Keratinocyte (primary cell): ENCODE measurements around the gene ORM2. TPM values are rescaled to one million over a fixed set of nuclear protein-coding genes. Genes with fewer than 3 reads are reported as not detected.

Experiments used
- DNase-seq: peaks from one replicate; pipeline ENCODE4 v3.0.0-alpha.2; 2011; ENCODE audit warnings: low read depth, missing footprints, low spot score
- FAIRE-seq: peaks from 2 replicates; lab custom pipeline; 2011; peaks lifted over from hg19 to GRCh38; lab: Jason Lieb, UNC
- H2AFZ ChIP-seq: 2 replicates; pipeline ENCODE4 v1.6.0; 2012; ENCODE audit warnings: low read length, control low read depth, inconsistent platforms; ENCODE audit not compliant: control insufficient read depth
- H3K27ac ChIP-seq: 2 replicates; pipeline ENCODE4 v1.5.1; 2011; ENCODE audit warnings: low read length; ENCODE audit not compliant: control insufficient read depth, insufficient read depth
- H3K27me3 ChIP-seq: 3 replicates; pipeline ENCODE4 v1.6.0; 2011; ENCODE audit warnings: low read length; ENCODE audit not compliant: control insufficient read depth, insufficient read depth; ENCODE audit errors: extremely low read depth
- H3K36me3 ChIP-seq, 2 experiments: 2 replicates in 1 of 2; 3 replicates in 1 of 2; pipeline ENCODE4 v1.5.1; 2011; ENCODE audit warnings: low read length in 2 of 2, mild to moderate bottlenecking in 1 of 2; ENCODE audit not compliant: control insufficient read depth in 2 of 2, insufficient read depth in 2 of 2; ENCODE audit errors: extremely low read depth in 1 of 2
- H3K4me1 ChIP-seq: 3 replicates; pipeline ENCODE4 v1.5.1; 2011; ENCODE audit warnings: low read length; ENCODE audit not compliant: control insufficient read depth, insufficient read depth; ENCODE audit errors: extremely low read depth
- H3K4me2 ChIP-seq: 3 replicates; pipeline ENCODE4 v1.6.0; 2011; ENCODE audit warnings: low read depth, low read length; ENCODE audit not compliant: control insufficient read depth, insufficient read depth; ENCODE audit errors: extremely low read depth
- H3K4me3 ChIP-seq, 3 experiments: fragments of 200-600 bp in 1 of 3; sonication (generic) in 1 of 3; 2 replicates in 2 of 3; 3 replicates in 1 of 3; pipeline ENCODE4 v1.5.1; 2011 to 2016; ENCODE audit warnings: low read length in 3 of 3, mild to moderate bottlenecking in 3 of 3, control low read depth in 2 of 3, inconsistent platforms in 1 of 3, low read depth in 1 of 3, mixed read lengths in 1 of 3, mixed run types in 1 of 3, moderate library complexity in 1 of 3; ENCODE audit not compliant: control insufficient read depth in 2 of 3, insufficient read depth in 2 of 3; ENCODE audit errors: extremely low read depth in 1 of 3
- H3K79me2 ChIP-seq: 2 replicates; pipeline ENCODE4 v1.6.0; 2012; ENCODE audit warnings: low read length; ENCODE audit not compliant: control insufficient read depth, insufficient read depth
- H3K9ac ChIP-seq: 3 replicates; pipeline ENCODE4 v1.6.0; 2011; ENCODE audit warnings: low read length; ENCODE audit not compliant: control insufficient read depth, insufficient read depth; ENCODE audit errors: extremely low read depth
- H3K9me1 ChIP-seq: 3 replicates; pipeline ENCODE4 v1.6.0; 2011; ENCODE audit warnings: low read length; ENCODE audit not compliant: control insufficient read depth, insufficient read depth; ENCODE audit errors: extremely low read depth
- H3K9me3 ChIP-seq: 2 replicates; pipeline ENCODE4 v1.5.1; 2012; ENCODE audit warnings: low read depth, low read length; ENCODE audit not compliant: control insufficient read depth
- H4K20me1 ChIP-seq: 3 replicates; pipeline ENCODE4 v1.6.0; 2011; ENCODE audit warnings: low read length; ENCODE audit not compliant: control insufficient read depth, insufficient read depth; ENCODE audit errors: extremely low read depth
- EZH2 ChIP-seq: IDR thresholded peaks from one replicate; pipeline ENCODE4 v1.6.1; 2012; ENCODE audit warnings: inconsistent platforms, mild to moderate bottlenecking, low read length, moderate library complexity
- dilution Hi-C: fragments of 300-500 bp; cut with MboI; formaldehyde crosslinking; loops from one replicate; pipeline ENCODE4 v1.7.0; 2020; ENCODE audit warnings: low sequenced_read_pairs; ENCODE audit not compliant: extremely low pct_ligation_motif_present
- polyA plus RNA-seq, 5 experiments: library from polyadenylated mRNA; depleted of rRNA in 3 of 5; stranded (reverse) in 3 of 5; stranded (forward) in 1 of 5; unstranded in 1 of 5; fragments of >200 nt; gene quantifications; 1 replicate in 1 of 5; 2 replicates in 3 of 5; 3 replicates in 1 of 5; pipeline versions ENCODE4 v1.2.1 to v1.2.3, GENCODE V29; 2011 to 2012; ENCODE audit warnings: missing spikeins in 2 of 5, low read depth in 1 of 5, low replicate concordance in 1 of 5
- TF ChIP-seq, protein P1 (sequence below), 3 experiments: IDR thresholded peaks in 1 of 3; conservative IDR thresholded peaks in 1 of 3; optimal IDR thresholded peaks in 1 of 3; 2 replicates in 2 of 3; 3 replicates in 1 of 3; pipeline versions ENCODE3 to v1.5.1; 2011; ENCODE audit warnings: low read length in 3 of 3, mild to moderate bottlenecking in 3 of 3, moderate library complexity in 2 of 3, control low read depth in 1 of 3, inconsistent platforms in 1 of 3; ENCODE audit not compliant: insufficient read depth in 2 of 3; ENCODE audit errors: extremely low read depth in 1 of 3

ORM2 gene
- polyA plus RNA-seq, 1 donor (not counting 4 experiments of a cell fraction or from before 2014, with no cell fraction given), result not detected

DNA sequence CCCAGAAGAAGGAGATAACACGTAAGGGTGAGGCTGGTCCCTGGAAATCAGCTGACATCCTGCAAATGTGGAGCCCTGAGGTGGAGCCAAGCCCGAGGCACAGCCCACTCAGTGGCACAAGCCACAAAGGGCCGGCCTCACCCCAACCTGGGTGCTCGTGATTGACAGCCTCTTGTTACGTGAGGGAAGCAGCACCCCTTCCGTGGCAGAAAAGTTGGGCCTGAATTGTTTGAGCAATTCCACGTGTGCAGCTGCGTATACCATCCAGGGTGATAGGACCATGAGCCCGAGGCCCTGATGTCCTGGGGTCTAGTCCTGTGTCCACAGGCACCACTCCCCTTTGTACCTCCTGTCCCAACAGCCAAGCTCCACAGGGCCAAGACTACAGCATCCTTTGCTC is 4.8 kb downstream of the ORM2 start:
- dilution Hi-C loops, result no loop called here
- H3K36me3 ChIP-seq, result no peaks in the 10 kb centered on the region
- H3K79me2 ChIP-seq, result no peaks in the 10 kb centered on the region
- DNase-seq (no peak), FAIRE-seq (no peak)
- H3K4me1 ChIP-seq, result no peaks in the 10 kb centered on the region
- no peaks in the 10 kb centered on the region for H3K27me3 ChIP-seq
- H3K4me2 ChIP-seq, result no peak overlapping the region
- H3K9me1 ChIP-seq, result no peaks in the 10 kb centered on the region
- H3K9me3 ChIP-seq, result no peaks in the 10 kb centered on the region
- H3K9ac ChIP-seq, result no peak overlapping the region
- H3K27ac ChIP-seq, result no peak overlapping the region
- H2AFZ ChIP-seq, result no peak overlapping the region
- H4K20me1 ChIP-seq, result no peaks in the 10 kb centered on the region
- H3K4me3 ChIP-seq, result no peak overlapping the region
- TF ChIP-seq EZH2, result no peak
- TF ChIP-seq, protein P1, sequence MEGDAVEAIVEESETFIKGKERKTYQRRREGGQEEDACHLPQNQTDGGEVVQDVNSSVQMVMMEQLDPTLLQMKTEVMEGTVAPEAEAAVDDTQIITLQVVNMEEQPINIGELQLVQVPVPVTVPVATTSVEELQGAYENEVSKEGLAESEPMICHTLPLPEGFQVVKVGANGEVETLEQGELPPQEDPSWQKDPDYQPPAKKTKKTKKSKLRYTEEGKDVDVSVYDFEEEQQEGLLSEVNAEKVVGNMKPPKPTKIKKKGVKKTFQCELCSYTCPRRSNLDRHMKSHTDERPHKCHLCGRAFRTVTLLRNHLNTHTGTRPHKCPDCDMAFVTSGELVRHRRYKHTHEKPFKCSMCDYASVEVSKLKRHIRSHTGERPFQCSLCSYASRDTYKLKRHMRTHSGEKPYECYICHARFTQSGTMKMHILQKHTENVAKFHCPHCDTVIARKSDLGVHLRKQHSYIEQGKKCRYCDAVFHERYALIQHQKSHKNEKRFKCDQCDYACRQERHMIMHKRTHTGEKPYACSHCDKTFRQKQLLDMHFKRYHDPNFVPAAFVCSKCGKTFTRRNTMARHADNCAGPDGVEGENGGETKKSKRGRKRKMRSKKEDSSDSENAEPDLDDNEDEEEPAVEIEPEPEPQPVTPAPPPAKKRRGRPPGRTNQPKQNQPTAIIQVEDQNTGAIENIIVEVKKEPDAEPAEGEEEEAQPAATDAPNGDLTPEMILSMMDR (optimal IDR thresholded peaks at IDR 0.05 in 1 of 3, IDR thresholded peaks at IDR 0.05 in 1 of 3, conservative IDR thresholded peaks at IDR 0.05 in 1 of 3; ENCODE audit: extremely low read depth in 1 of 3, insufficient read depth in 2 of 3, low read length in 3 of 3), result no peak

DNA sequence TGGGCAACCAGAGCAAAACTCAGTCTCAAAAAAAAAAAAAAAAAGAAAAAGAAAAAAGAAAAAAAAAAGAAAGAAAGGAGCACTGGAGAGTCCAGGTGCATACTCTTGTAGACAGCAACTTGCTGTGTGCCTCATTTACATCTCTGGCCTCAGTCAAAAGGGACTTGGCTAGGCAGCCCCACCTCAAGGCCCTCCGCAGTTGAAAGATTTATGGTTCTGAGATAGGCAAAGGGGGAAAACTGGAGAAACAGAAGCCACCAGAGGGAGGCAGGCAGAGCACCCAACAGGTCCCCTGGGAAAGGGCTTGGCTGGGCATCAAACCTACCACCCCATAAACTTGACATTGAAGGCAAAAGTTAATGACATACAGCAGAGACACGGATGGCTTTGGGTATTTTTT is 6.1 kb downstream of the ORM2 start:
- Histone ChIP-seq H3K4me3 (no peak overlapping the region), H3K4me1 (no peaks in the 10 kb centered on the region), H3K79me2 (no peaks in the 10 kb centered on the region), H3K27me3 (no peaks in the 10 kb centered on the region), H3K9ac (no peak overlapping the region), H3K4me2 (no peak overlapping the region), H3K27ac (no peak overlapping the region), H4K20me1 (no peaks in the 10 kb centered on the region), H3K9me3 (no peaks in the 10 kb centered on the region), H3K9me1 (no peaks in the 10 kb centered on the region), H2AFZ (no peak overlapping the region), H3K36me3 (peaks cover 0 to 1% of the 10 kb centered on the region in 2 experiments)
- TF ChIP-seq, protein P1 (optimal IDR thresholded peaks at IDR 0.05 in 1 of 3, IDR thresholded peaks at IDR 0.05 in 1 of 3, conservative IDR thresholded peaks at IDR 0.05 in 1 of 3; ENCODE audit: extremely low read depth in 1 of 3, insufficient read depth in 2 of 3, low read length in 3 of 3), result no peak
- no peak for TF ChIP-seq EZH2
- DNase-seq, result no peak
- no peak for FAIRE-seq
- dilution Hi-C loops, result no loop called here
